ENCODE measurements around the gene CRISP1.
"Not testable (repeated sequence)": the region's sequence is repeated elsewhere in the genome, so short reads cannot be mapped to it uniquely, and the experiment has no call there.

Gene CRISP1, protein sequence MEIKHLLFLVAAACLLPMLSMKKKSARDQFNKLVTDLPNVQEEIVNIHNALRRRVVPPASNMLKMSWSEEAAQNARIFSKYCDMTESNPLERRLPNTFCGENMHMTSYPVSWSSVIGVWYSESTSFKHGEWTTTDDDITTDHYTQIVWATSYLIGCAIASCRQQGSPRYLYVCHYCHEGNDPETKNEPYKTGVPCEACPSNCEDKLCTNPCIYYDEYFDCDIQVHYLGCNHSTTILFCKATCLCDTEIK

DNA sequence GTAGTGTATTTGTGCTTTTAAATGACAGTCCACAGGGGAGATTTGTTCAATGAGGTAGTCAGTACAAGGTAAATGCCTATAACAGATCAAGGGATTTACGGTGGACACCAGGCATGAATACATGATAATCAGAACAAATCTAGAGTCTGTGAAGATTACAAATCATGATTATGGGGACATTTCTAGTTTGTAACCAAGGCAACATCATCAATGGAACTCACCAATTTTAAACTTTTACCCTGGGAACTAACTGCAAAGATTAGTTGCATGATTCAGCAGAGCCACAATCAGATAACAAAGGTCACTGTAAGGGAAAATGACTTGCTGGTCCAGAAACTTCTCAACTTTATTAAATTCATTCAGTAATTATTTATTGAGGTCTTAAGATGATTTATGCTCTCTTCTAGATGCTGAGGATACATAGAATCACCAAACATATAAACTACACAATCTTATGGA is at the start of gene CRISP1:
TSS of gene CRISP1 (minus strand) at position 51 of the 459 bp plus-strand sequence. CDS start 9,135 bp downstream, outside the sequence.
- DNase-seq (ENCODE audit: low read depth in 2 of 2): no peak

DNA sequence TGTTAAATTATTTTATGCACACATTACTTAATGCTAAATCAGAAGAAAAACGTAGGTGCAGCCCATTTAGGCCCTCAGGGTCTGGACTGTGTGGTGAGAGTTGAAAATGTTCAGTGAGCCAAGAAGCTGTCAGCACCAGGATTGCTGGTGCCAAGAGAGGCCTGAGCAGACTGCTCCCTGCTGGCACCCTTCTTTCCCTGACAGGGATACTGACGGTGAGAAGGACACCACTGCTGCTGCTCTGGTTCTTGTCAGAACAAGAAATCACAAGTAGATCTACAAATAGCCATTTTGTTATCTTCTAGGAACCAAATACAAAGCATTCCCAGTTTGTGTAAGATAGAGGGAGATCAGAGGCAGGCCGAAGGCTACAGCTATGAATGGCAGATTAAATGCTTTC is 48.7 kb upstream of the CRISP1 start:
- DNase-seq (ENCODE audit: low read depth in 2 of 2): no peak

DNA sequence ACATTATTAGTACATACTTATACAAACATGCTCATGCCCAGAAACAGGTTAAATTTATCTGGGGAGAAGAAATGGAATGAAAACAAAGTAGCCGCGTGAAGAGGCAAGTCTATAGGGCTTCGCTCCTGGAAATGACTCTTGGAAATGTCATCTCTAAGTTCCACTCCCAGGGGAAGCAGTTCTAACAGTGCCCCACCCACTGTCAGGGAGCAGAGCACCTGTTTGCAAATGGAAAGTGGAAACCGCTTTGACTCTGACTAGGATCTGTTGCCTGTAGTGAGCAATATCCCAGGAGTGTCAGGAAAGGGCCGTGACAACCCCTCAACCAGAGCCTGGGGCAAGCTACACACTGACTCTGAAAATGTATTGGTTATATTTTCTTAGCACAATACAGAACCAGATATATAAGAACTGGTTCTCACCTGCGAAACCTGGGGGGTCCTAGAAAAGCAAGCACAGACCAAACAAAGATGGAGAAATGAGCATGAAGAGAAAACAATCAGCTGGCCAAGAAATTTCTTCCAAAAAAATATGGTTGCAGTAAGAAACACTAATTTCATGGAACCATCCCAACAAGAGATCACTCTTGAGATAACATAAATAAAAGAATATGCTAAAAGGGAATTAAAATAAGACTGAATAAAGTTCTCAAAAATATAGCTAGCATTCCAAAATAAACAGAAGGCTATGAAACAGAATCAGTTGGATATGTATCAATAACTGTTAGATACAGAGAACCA is 47.5 kb upstream of the CRISP1 start:
- DNase-seq (ENCODE audit: low read depth in 2 of 2): no peak

DNA sequence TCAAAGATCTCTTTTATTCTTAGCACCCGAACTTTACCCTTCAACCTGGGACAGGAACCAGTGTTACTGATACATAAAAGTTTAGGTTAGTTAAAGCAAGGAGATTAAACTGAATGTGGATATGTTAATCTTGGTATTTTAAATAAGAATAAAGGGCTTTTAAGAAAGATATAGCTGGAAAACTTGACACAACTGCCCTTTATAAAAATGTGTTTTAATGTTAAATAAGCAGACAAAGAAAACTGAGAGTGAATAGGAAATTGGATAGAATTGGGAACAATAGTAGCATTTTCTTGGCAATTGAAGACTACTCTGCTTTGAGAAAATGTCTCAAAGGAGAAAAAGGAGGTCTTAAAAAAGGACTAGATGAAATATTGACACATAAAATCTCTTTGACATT is 45.9 kb upstream of the CRISP1 start:
- DNase-seq (ENCODE audit: low read depth in 2 of 2): no peak

DNA sequence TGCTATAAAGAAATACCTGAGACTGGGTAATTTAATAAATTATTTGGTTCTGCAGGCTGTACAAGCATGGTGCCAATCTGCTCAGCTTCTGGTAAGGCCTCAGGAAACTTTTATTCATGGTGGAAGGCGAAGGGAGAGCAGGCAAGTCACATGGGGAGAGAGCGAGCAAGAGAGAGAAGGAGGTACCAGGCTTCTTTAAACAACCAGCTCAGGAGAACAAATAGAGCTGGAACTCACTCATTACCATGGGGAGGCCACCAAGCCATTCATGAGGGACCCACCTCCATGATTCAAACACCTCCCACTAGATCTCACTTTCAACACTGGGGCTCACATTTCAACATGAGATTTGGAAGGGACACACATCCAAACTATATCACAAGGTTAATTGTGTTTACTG is 44.9 kb upstream of the CRISP1 start:
- DNase-seq (ENCODE audit: low read depth in 2 of 2): no peak

DNA sequence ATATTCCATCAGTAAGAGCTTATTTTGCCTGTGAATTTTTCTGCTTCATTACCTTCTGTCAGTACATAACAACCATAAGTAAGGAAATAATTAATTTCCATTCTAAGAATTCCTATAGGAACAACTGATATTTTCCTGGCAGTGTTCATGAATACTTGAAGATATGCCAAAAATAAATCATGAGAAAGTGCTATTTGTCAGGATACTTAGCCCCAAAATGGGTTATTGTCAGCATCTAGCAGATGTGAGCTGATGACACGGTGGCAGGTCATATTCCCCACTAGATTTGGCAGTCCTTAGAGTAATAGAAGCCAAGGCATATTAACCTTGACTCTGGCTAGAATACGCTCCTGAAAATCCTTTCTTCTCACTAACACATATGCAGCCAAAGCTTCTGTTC is 43.2 kb upstream of the CRISP1 start:
- no peak for DNase-seq (ENCODE audit: low read depth in 2 of 2)

DNA sequence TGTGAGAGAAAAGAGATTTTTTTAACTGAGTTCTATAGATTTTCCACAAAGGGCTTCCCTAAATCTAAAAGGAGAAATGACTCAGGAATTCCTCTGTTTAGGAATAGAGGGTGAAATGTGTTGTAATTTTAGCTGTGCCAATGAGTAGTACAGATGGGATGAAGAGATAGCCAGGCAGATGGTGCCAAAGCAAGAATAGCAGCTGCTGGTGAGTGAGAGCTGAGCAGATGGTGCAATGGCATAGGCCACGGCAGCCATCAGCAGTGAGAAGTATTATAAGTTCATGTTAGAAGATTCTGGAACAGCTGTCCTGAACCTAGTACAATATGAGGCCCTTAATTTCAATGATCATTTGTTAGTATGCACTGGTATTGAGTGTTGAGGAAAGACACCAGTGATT is 40.2 kb upstream of the CRISP1 start:
- no peak for DNase-seq (ENCODE audit: low read depth in 2 of 2)

DNA sequence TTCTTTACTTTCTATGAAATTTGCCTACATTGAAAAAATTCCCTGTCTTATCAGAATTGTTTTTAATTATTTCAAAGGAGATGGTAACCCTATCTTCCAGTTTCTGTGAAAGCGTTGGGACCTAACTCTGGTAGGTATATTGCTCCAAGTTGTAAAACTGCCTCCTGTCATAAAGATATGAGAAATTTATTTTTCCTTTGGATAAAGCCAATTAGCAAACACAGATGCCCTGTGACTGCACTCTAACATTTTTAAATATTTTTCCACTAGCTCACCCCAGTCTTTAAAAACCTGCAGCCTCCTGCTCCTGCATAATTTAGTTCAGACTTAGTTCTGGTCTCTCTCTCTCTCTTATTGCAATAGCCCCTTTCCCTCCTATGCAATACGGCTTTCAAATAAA is 39.0 kb upstream of the CRISP1 start:
- DNase-seq (ENCODE audit: low read depth in 2 of 2): no peak

DNA sequence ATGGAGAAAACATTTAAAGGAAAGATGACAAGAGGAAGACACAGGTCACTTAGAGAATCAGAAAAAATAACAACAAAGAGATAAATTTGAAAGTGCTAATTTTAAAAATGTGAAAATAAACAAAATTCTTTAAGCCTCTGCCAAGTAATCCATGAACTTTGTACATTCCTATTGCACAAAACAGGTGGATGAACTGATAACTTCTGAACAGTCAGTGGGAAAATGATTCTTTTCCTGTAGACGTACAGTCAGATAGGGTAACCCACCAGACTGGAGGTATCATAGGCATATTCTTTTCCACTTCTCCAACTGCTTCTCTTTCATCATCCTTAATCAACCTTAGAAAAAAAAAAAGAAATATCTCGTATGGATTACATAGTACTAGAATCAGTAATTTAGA is 36.5 kb upstream of the CRISP1 start:
- no peak for DNase-seq (ENCODE audit: low read depth in 2 of 2)

DNA sequence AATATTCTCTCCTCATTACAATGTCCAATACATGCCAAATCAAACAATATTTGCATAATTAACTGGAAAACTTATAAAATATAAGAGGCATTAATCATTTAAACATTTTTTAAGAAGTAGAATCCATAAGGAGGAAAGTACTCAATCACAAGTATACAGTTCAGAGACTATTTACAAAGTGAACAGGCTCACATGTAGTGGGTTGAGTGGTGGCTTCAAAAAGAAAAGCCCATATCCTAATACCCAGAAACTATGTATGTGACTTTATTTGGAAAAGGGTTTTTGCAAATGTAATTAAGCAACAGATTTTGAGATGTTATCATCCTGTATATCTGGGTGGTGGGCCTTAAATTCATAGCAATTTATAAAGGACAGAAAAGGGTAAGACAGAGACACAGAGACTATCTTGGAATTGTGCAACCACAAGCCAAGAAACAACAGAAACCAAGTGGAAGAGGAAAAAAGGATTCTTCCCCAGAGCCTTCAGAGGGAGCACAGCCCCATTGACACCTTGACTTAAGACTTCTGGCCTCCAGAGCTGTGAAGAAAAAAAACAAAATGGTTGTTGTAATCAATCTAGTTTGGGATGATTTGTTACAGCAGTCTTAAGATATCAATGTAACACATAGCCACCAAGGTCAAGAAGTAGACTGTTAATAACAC is 32.7 kb upstream of the CRISP1 start:
- no peak for DNase-seq (ENCODE audit: low read depth in 2 of 2)

DNA sequence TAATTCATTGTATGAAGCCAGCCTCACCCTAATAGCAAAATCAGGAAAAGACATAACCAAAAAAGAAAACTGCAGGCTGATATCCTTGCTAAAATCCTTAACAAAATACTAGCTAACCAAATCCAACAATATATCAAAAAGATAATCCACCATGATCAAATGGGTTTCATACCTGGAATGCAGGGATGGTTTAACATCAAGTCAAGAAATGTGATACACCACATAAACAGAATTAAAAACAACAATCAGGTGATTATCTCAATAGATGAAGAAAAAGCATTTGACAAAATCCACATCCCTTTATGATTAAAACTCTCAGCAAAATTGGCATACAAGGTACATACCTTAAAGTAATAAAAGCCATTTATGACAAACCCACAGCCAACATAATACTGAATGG is 29.2 kb upstream of the CRISP1 start:
- not testable (repeated sequence) for DNase-seq (ENCODE audit: low read depth in 2 of 2)

DNA sequence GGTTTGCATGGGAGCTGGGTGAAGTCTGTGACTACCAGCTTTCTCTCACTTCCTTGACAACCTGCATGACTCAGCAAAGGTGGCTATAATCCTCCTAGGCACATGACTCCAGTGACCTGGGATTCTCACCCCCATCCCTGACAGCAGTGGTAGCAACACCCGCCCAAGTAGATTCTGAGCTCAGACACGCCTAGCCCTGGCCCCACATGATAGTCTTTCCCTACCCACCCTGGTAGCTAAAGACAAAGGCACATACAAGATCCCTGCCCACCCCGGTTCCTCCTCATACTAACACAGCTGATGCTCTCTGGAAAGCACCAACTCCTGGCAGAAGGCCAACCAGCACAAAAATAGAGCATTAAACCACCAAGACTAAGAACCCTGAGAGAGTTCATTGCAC is 25.9 kb upstream of the CRISP1 start:
- DNase-seq (ENCODE audit: low read depth in 2 of 2): no peak

DNA sequence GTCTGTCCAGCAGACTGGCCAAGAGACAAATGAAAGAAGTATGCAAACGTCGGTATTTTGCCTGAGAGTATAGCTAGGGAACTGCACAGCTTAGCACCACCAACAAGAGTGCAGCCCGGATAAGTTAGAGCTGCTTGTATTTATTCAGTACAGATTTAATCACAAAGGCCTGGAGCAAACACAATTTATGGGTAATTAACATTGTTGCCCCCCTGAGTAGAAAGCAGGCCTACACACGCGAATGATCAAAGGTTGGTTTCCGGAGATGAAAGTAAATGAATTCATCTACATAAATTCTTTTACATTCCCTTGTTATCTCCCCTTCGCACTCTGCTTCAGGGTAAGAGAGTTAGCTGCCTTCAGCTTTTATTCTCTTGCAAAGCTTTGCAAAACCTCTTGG is 24.7 kb upstream of the CRISP1 start:
- no peak for DNase-seq (ENCODE audit: low read depth in 2 of 2)

DNA sequence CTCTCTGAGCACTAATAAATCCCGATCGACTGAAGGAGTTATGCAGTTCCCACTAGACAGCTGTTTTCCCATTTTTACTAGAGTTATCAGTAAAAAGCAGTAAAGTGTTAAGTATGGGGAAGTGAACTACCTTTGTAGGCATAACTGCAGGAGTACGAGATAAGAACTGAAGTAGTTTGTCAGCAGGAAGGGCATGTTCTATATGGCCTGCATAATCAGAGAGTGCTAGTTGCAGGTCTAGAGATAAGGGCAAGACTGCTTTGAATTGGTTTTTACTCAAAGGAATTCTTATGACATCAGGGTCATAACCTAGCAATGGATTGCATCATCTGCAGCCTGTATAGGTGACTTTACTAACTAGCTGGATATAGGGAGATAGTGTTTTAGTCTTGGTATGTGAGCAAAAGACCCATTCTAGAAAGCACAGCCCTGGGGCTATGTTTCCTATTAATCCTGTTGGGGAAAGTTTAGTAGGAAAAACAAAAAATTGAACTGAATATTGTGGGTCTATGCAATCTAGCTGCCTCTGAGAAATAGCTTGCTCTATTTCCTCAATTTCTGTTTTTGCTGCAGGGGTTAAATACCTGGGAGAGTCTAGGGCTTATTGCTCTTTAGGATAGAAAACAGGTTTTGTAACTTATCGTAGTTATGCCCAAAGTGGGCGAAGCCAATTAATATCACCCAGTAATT is 22.6 kb upstream of the CRISP1 start:
- DNase-seq (ENCODE audit: low read depth in 2 of 2): no peak

DNA sequence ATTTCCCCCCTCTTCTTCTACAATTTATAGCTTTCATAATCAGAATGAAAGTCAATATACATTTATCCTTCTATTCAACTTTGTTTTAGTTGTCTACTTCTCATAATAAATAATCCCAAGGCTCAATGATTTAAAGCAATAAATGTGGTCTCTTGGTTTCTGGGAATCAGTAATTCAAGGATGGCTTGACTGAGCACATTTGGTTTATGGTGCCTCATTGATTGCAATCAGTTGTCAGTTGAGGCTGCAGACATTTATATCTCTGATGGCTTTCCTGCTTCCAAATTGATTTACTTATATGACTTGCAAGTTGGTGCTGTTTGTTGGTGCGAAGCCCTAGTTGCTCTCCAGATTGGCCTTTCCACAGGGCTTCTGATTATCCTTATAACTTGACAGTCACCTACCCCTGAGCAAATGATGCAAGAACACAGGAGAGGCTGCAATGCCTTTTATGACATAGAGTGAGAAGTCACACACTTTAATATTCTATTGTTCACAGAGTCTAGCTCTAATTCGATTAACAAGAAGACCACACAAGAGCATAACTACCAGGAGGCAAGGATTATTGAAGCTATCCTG is 2.7 kb upstream of the CRISP1 start:
- no peak for DNase-seq (ENCODE audit: low read depth in 2 of 2)

DNA sequence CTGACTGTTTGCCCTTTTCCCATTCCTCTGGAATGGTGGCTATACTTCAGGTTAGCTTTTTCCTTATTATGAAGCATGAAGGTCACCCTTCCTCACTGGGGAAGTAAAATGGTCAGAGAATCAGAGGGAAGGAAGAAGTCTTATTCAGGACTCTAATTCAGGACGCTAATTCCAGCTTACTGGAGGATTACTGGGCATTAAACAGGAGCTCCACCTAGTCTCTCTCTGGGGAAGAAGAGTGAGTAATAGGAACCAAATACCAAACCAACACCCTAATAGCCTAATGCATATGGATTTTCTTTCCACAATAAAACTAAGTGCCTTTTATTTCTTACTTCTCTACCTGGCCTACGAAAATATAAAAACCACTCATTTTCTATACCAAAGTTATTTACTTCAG is 10.1 kb downstream of the CRISP1 start:
- no peak for DNase-seq (ENCODE audit: low read depth in 2 of 2)

DNA sequence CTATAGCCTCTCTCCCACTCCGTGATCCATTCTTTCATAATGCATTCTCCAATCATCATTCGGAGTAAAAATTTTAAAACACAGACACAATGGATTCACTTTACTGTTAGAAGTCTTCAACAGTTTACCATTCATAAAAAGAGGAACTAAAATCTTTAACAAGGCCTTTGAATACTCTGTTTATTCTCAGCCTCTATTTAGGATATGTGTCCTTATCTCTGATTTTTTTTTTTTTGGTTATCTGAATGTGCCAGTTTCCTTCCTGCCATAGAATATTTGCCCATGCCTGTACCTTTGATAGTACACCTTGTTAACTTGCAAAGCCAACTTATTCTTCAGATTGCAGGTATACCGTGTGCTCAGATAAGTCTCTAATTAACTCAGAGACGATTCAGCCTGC is 11.1 kb downstream of the CRISP1 start:
- no peak for DNase-seq (ENCODE audit: low read depth in 2 of 2)

DNA sequence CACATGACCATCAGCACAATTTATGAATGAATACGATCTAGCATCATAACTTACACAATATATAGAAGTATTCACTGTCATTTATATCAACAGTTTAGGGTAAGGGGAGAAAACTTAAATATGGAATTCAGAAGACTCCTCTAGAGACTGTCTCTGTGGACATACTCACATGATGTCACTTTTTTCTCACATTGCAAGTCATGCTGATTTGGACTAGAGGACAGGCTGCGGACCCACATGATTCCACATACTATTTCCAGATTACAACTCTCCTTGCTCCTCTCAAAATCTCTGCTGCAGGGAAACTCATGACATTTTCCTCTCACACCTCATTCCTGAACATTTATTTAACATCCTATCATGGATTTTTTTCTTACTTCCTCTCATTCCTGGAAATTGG is 13.4 kb downstream of the CRISP1 start:
- no peak for DNase-seq (ENCODE audit: low read depth in 2 of 2)

DNA sequence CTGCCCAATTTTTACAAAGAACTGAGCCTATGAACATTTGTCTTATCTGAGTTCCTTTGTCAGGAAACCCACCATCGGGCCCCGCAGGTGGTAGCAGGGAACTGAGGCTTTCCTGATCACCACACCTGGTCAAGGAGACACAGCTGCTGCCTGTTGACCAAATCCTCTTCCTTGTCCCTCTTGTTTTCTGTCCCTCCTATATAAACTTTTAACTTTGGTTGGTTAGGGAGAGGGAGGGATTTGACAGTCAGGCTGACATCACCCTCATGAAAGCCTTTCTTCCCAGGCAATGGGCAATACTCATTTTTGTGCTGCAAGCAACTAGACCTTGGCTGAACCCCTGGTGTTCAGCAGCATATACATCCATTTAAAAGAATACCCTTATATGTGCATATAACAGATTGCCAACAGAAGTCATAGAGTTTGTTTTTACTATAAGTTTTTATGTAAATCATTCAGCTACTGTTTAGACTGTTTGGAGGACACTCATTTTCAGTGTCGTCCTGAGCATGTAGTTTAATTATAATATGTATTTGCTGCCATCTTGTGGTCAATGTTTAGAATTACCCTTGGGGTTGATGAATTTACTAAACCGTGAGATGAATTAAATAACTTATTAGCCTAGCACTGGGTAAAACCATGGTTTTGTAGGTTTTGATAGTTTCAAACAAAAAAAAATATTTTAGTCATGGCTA is 17.0 kb downstream of the CRISP1 start:
- DNase-seq (ENCODE audit: low read depth in 2 of 2): no peak

DNA sequence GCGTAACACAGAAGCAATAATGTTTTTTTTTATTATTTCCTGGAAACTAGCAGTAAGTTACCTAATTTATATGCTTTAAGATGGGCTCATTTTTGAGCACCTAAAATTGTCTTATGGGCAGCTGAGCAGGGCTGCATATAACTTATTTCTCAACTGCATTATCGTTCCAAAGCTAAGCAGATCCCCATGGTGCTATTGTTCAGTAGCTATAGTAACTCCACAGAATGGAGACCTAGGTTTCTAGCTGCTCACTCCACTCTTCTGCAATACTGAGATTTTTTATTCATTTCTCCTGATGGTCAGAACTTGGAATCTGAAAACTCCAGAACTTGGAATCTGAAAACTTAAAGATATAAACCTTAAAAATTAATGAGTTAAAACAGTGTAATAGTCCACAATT is 18.7 kb downstream of the CRISP1 start:
- no peak for DNase-seq (ENCODE audit: low read depth in 2 of 2)

DNA sequence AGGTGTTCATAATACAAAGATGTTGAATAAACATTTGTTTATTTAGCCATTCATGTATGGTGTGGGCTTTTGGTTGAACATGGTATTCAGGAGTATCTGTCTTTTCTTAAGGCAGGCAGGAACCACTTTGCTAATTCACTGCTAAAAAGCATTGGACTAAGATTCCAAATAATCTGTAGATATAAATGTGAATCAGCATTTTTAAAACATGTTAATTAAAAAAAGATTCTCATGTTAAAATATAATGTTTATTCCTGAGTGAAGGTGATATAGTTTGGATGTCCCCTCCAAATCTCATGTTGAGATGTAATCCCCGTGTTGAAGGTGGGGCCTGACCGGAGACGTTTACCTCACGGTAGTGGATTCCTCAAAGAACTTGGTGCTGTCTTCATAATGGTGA is 19.3 kb downstream of the CRISP1 start:
- DNase-seq (ENCODE audit: low read depth in 2 of 2): no peak
